Measurements from ENCODE around the gene HDLBP. TPM values are rescaled to one million over a fixed set of nuclear protein-coding genes. Genes with fewer than 3 reads are reported as not detected.
A peak's percentile ranks its signal among the peaks of the same experiment; 100 is the strongest.

HDLBP gene, protein sequence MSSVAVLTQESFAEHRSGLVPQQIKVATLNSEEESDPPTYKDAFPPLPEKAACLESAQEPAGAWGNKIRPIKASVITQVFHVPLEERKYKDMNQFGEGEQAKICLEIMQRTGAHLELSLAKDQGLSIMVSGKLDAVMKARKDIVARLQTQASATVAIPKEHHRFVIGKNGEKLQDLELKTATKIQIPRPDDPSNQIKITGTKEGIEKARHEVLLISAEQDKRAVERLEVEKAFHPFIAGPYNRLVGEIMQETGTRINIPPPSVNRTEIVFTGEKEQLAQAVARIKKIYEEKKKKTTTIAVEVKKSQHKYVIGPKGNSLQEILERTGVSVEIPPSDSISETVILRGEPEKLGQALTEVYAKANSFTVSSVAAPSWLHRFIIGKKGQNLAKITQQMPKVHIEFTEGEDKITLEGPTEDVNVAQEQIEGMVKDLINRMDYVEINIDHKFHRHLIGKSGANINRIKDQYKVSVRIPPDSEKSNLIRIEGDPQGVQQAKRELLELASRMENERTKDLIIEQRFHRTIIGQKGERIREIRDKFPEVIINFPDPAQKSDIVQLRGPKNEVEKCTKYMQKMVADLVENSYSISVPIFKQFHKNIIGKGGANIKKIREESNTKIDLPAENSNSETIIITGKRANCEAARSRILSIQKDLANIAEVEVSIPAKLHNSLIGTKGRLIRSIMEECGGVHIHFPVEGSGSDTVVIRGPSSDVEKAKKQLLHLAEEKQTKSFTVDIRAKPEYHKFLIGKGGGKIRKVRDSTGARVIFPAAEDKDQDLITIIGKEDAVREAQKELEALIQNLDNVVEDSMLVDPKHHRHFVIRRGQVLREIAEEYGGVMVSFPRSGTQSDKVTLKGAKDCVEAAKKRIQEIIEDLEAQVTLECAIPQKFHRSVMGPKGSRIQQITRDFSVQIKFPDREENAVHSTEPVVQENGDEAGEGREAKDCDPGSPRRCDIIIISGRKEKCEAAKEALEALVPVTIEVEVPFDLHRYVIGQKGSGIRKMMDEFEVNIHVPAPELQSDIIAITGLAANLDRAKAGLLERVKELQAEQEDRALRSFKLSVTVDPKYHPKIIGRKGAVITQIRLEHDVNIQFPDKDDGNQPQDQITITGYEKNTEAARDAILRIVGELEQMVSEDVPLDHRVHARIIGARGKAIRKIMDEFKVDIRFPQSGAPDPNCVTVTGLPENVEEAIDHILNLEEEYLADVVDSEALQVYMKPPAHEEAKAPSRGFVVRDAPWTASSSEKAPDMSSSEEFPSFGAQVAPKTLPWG (N-terminal part only)
- 100 to 1,000 TPM; 130 to 184 (median 148) TPM for total RNA-seq
- total RNA-seq (2013) = 110 TPM
- total RNA-seq = 128 to 491 (median 234) reads per million in 29 experiments

DNA sequence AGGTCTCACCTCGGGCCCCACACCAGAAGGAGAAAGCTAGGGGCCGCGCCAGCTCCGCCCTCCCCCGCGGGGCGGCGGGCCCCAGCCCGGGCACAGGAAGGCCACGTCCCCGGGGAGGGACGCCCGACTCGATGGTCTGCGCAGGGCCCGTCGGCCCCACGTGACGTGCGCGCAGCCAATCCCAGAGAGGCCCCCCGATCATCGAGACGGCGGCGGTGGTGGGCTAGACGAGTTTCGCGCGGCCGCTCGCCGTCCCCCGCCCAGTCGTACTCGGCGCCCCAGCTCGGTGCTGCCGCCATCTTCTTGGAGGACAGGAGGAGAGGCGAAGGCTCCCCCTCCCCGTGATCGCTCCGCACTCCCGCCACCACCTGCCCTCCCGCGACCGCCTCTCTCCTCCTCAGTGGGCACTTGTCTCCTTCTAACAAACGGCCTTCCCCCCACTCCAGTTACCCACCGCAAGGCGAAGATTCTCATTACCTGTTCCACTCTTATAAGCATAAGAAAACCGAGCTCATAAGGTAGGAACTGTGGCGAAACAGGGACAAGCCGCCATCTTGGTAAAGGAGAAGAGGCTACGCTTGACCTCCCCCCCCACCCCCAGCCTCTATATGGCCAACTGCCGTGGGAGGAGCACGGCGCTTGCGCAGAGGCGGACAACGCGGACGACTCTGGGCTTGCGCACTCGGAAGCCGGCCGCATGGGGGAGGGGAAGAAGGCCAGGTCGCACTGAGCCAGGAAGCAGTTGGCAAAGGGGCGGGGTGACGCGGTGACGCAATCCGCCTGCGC is at the start of gene HDLBP:
TSS of gene HDLBP (minus strand) at position 580 of the 786 bp plus-strand sequence. CDS start 48,803 bp downstream, outside the sequence.
- Histone ChIP-seq H3K27me3 (replicated peaks in 1 of 2; ENCODE audit: control insufficient read depth in 2 of 2, extremely low read depth in 1 of 2, insufficient read depth in 2 of 2, low read length in 1 of 2) (no peaks in the 10 kb centered on the region), H3K27ac (ENCODE audit: low read length) (peak within 1 kb of the TSS; percentile 96), H3K4me3 (ENCODE audit: control insufficient read depth in 1 of 2, extremely low read depth in 1 of 2, low read length in 1 of 2) (peak within 1 kb of the TSS; percentile 81 to 95), H3K36me3 (ENCODE audit: control insufficient read depth in 2 of 2, extremely low read depth in 1 of 2, insufficient read depth in 1 of 2, low read length in 1 of 2) (peaks cover 0 to 3% of the 10 kb centered on the region in 2 donors), H3K4me1 (ENCODE audit: control insufficient read depth in 1 of 2, extremely low read depth in 1 of 2, insufficient read depth in 2 of 2, low read length in 2 of 2) (peaks cover 46 to 53% of the 10 kb centered on the region in 2 experiments), H3K9me3 (no peaks in the 10 kb centered on the region)
- POLR2A ChIA-PET = interaction anchor here (0.6 kb wide), 2 partner anchors 9 to 371 kb away, joined by 3 to 4 read pairs; partner anchors contain the start of gene DTYMK (in 1 of the 2)
- ATAC-seq (replicated peaks in 1 of 4) (peak; percentile 76 to 80 (median 80)), DNase-seq (peak; percentile 100)
- Mint-ChIP-seq H3K4me1 (peaks cover 74 to 80% (median 75%) of the 10 kb centered on the region in 3 donors), H3K27me3 (no peaks in the 10 kb centered on the region), H3K27ac (peak within 1 kb of the TSS; percentile 99), H3K36me3 (peaks cover 9% of the 10 kb centered on the region), H3K4me3 (peak within 1 kb of the TSS; percentile 94 to 99 (median 99)), H3K9me3 (no peaks in the 10 kb centered on the region)
- under 1% methylated on average over 62 of the region's 73 CpGs for WGBS (ENCODE audit: insufficient coverage)
- CTCF ChIA-PET = interaction anchor here in 1 of 2 donors (0.6 to 1.1 kb wide), 2 partner anchors 43 to 213 kb away, joined by 3 read pairs; no protein-coding TSS in a partner anchor

DNA sequence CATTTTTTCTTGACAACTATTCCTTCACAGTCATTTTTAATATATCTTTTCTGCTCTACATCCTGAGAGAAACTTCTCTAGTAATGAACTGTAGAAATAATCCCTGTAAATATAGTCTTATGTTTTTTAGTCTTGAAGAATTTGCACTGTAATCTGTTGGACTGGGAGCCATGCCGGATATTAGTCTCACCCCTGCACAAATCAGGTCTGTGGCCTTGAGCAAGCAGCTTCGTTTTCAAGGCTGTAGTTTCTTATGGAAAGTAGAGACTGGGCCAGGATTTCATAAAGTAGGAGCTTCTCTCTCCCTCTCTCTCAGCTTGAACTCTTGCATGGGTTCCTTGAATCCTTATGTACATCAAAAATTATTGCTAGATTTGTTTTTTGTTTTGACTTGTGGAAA is 49.3 kb upstream of the HDLBP start:
- H3K36me3 Mint-ChIP-seq = peaks cover 3% of the 10 kb centered on the region
- H3K27ac Mint-ChIP-seq = no peak overlapping the region
- DNase-seq (no peak), ATAC-seq (replicated peaks in 1 of 4) (no peak)
- H3K27me3 Mint-ChIP-seq = no peaks in the 10 kb centered on the region
- Histone ChIP-seq H3K36me3 (ENCODE audit: control insufficient read depth in 2 of 2, extremely low read depth in 1 of 2, insufficient read depth in 1 of 2, low read length in 1 of 2) (no peaks in the 10 kb centered on the region), H3K9me3 (no peaks in the 10 kb centered on the region), H3K27ac (ENCODE audit: low read length) (no peak overlapping the region), H3K4me1 (ENCODE audit: control insufficient read depth in 1 of 2, extremely low read depth in 1 of 2, insufficient read depth in 2 of 2, low read length in 2 of 2) (no peaks in the 10 kb centered on the region), H3K4me3 (ENCODE audit: control insufficient read depth in 1 of 2, extremely low read depth in 1 of 2, low read length in 1 of 2) (no peak overlapping the region), H3K27me3 (replicated peaks in 1 of 2; ENCODE audit: control insufficient read depth in 2 of 2, extremely low read depth in 1 of 2, insufficient read depth in 2 of 2, low read length in 1 of 2) (no peaks in the 10 kb centered on the region)
- POLR2A ChIA-PET = no interaction called here
- no peaks in the 10 kb centered on the region for H3K9me3 Mint-ChIP-seq
- H3K4me1 Mint-ChIP-seq = peaks cover 2 to 16% (median 4%) of the 10 kb centered on the region in 3 donors
- WGBS (ENCODE audit: insufficient coverage) = no CpG with 5 or more reads among the region's 2 CpGs
- no peak overlapping the region for H3K4me3 Mint-ChIP-seq
- CTCF ChIA-PET = no interaction called here

DNA sequence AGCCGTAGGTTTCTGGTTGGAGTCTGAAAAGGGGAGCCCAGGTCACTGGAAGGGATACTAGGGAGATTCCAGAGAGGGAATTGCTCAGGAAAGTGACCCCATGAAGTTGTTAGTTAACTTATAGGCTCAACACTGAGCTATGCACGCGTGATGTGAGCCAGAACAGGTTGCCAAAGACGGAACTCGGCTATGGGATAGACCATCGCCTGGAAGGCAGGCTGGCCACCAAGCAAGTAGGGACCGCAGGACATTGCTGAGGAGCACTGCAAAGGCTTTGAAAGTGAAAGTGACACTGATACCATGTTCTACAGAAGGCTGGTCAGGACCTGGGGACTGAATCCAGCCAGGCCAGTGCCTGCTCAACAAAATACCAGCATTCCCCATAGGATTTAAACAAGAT is 48.0 kb upstream of the HDLBP start:
- POLR2A ChIA-PET = no interaction called here
- H3K4me3 ChIP-seq (ENCODE audit: control insufficient read depth in 1 of 2, extremely low read depth in 1 of 2, low read length in 1 of 2) = no peak overlapping the region
- H3K27ac Mint-ChIP-seq = no peak overlapping the region

DNA sequence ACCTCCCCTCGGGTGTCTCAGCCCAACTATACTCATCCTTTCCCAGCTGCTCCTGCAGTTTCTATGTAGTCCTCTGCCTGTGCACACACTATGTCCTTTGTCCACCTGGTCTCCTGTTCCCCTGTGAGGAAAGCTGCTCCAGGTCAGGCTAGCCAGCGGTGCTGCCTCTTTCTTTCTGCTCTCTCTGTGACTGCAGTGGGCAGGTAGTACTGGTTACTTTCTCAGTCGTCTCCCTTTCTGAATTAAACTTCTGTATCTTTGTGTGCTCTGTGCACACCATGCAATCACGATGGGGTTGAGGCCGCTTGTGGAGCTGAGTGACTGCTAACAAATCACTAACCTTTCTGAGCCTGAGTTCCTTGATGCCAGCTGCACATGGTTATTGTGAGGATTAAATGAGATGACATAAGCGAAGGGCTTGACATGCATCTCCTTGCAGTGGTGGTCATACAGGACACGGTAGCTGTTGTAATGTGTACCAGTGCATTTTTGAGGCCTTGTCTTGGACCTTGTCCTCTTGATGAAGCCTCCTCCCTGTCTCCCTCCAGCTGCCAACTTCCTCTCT is 44.1 kb upstream of the HDLBP start:
- no peaks in the 10 kb centered on the region for H3K27me3 ChIP-seq (replicated peaks in 1 of 2; ENCODE audit: control insufficient read depth in 2 of 2, extremely low read depth in 1 of 2, insufficient read depth in 2 of 2, low read length in 1 of 2)
- Mint-ChIP-seq H3K4me1 (peaks cover 22 to 29% (median 24%) of the 10 kb centered on the region in 3 donors), H3K27me3 (no peaks in the 10 kb centered on the region), H3K36me3 (no peaks in the 10 kb centered on the region), H3K4me3 (peak overlapping the region in 1 of 3 donors; percentile 5), H3K9me3 (no peaks in the 10 kb centered on the region), H3K27ac (no peak overlapping the region)
- H3K9me3 ChIP-seq = no peaks in the 10 kb centered on the region
- CTCF ChIA-PET = no interaction called here
- POLR2A ChIA-PET = no interaction called here
- H3K27ac ChIP-seq (ENCODE audit: low read length) = no peak overlapping the region
- peaks cover 0 to 2% of the 10 kb centered on the region in 2 donors for H3K36me3 ChIP-seq (ENCODE audit: control insufficient read depth in 2 of 2, extremely low read depth in 1 of 2, insufficient read depth in 1 of 2, low read length in 1 of 2)
- peaks cover 0 to 17% of the 10 kb centered on the region in 2 experiments for H3K4me1 ChIP-seq (ENCODE audit: control insufficient read depth in 1 of 2, extremely low read depth in 1 of 2, insufficient read depth in 2 of 2, low read length in 2 of 2)
- WGBS (ENCODE audit: insufficient coverage) = 97% methylated on average over 3 of the region's 7 CpGs
- DNase-seq (no peak), ATAC-seq (replicated peaks in 1 of 4) (no peak)
- H3K4me3 ChIP-seq (ENCODE audit: control insufficient read depth in 1 of 2, extremely low read depth in 1 of 2, low read length in 1 of 2) = no peak overlapping the region

More for the DNA sequence above, 48.0 kb upstream of the HDLBP start:
- whole genome bisulfite sequencing (ENCODE audit: insufficient coverage) = 95% methylated on average over 6 of the region's 7 CpGs
- CTCF ChIA-PET = no interaction called here
- no peaks in the 10 kb centered on the region for H3K9me3 ChIP-seq
- no peaks in the 10 kb centered on the region for H3K36me3 ChIP-seq (ENCODE audit: control insufficient read depth in 2 of 2, extremely low read depth in 1 of 2, insufficient read depth in 1 of 2, low read length in 1 of 2)
- Mint-ChIP-seq H3K36me3 (no peaks in the 10 kb centered on the region), H3K4me1 (peaks cover 10 to 23% (median 11%) of the 10 kb centered on the region in 3 donors), H3K4me3 (no peak overlapping the region), H3K27me3 (no peaks in the 10 kb centered on the region), H3K9me3 (no peaks in the 10 kb centered on the region)
- no peak for ATAC-seq (replicated peaks in 1 of 4)
- H3K27me3 ChIP-seq (replicated peaks in 1 of 2; ENCODE audit: control insufficient read depth in 2 of 2, extremely low read depth in 1 of 2, insufficient read depth in 2 of 2, low read length in 1 of 2) = no peaks in the 10 kb centered on the region
- no peak for DNase-seq
- H3K27ac ChIP-seq (ENCODE audit: low read length) = no peak overlapping the region
- H3K4me1 ChIP-seq (ENCODE audit: control insufficient read depth in 1 of 2, extremely low read depth in 1 of 2, insufficient read depth in 2 of 2, low read length in 2 of 2) = no peaks in the 10 kb centered on the region

DNA sequence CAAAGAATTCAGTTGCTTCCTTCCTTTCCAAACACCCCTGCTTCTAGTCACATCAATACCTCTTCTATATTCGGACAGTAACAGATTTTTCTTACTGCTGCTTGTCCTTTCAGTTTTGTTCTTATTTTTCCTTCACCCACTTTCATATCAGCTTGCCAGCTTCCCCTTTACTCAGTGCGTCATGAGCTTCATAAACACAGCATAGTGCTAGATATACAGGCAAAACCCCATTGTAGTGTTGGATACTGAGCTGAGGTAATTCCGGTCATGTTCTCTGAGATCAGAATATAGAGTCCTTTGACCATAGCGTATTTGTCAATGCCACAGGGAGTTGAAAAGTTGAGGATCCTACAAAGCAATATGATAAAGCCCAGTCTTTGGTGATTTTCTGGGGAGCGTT is 43.0 kb upstream of the HDLBP start:
- Mint-ChIP-seq H3K4me1 (peaks cover 20 to 29% (median 24%) of the 10 kb centered on the region in 3 donors), H3K9me3 (no peaks in the 10 kb centered on the region), H3K27me3 (no peaks in the 10 kb centered on the region), H3K27ac (peak overlapping the region in 1 of 2 donors; percentile 19), H3K36me3 (no peaks in the 10 kb centered on the region), H3K4me3 (peak overlapping the region in 1 of 3 donors; percentile 25)
- no peaks in the 10 kb centered on the region for H3K27me3 ChIP-seq (replicated peaks in 1 of 2; ENCODE audit: control insufficient read depth in 2 of 2, extremely low read depth in 1 of 2, insufficient read depth in 2 of 2, low read length in 1 of 2)
- peaks cover 0 to 17% of the 10 kb centered on the region in 2 experiments for H3K4me1 ChIP-seq (ENCODE audit: control insufficient read depth in 1 of 2, extremely low read depth in 1 of 2, insufficient read depth in 2 of 2, low read length in 2 of 2)
- H3K9me3 ChIP-seq = no peaks in the 10 kb centered on the region
- POLR2A ChIA-PET = interaction anchor here in 1 of 2 donors (0.7 kb wide), 1 partner anchor 74 kb away, joined by 3 read pairs; no protein-coding TSS in a partner anchor
- no peak overlapping the region for H3K27ac ChIP-seq (ENCODE audit: low read length)
- peaks cover 3 to 5% of the 10 kb centered on the region in 2 donors for H3K36me3 ChIP-seq (ENCODE audit: control insufficient read depth in 2 of 2, extremely low read depth in 1 of 2, insufficient read depth in 1 of 2, low read length in 1 of 2)
- ATAC-seq (replicated peaks in 1 of 4) (no peak), DNase-seq (no peak)
- CTCF ChIA-PET = no interaction called here
- 81% methylated on average over 3 of the region's 5 CpGs for WGBS (ENCODE audit: insufficient coverage)
- no peak overlapping the region for H3K4me3 ChIP-seq (ENCODE audit: control insufficient read depth in 1 of 2, extremely low read depth in 1 of 2, low read length in 1 of 2)
